ENCODE results near the gene DPP10. TPM values are rescaled to one million over a fixed set of nuclear protein-coding genes. Genes with fewer than 3 reads are reported as not detected.
"Not testable (repeated sequence)": the region's sequence is repeated elsewhere in the genome, so short reads cannot be mapped to it uniquely, and the experiment has no call there.

Gene DPP10
- total RNA-seq, 2 experiments from 2014 or later = not detected

DNA sequence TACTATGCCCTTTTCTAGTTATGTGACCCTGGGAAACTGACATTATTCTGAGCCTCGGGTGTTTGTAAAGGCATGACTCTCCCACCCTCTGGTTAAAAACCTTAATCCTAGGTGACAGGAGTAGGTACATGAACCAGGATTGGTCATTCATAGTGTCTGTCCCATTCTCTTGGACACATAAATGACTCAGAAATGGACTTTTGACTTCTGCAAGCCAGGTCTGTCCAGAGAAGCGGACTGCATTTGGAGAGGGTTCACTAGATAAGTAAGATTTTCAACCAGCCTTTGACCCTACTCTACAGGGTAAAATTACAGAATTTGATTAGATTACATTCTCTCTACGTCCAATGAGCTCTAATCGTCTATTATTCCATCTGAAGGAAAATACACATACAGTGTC lies 285.9 kb downstream of the DPP10 start:
- H3K27me3 Mint-ChIP-seq = no peaks in the 10 kb centered on the region
- H3K4me3 Mint-ChIP-seq = no peak overlapping the region
- H3K9me3 Mint-ChIP-seq (ENCODE audit: low read depth) = peaks cover 2% of the 10 kb centered on the region
- DNase-seq (no peak), ATAC-seq (no peak)
- no peaks in the 10 kb centered on the region for H3K4me1 Mint-ChIP-seq
- CTCF ChIA-PET = no interaction called here
- no peak overlapping the region for H3K27ac Mint-ChIP-seq
- no peaks in the 10 kb centered on the region for H3K36me3 Mint-ChIP-seq

DNA sequence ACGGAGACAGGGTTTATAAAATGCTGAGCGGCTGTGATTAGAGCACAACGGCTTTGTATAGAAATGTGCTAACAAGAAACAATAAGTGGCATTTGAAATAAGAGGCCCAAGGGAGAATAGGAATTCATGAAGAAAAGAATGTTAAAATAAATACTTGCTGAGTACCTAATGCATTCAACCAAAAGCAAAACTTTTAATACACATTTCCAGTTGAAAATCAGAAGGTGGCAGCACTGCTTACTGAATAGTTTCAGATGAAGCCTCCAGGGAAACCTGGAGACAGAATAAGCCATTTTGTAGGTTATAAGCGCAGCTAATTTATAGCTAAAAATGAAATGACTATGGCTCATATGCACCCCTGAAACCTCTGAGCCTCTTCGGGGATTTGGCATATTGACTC lies 286.6 kb downstream of the DPP10 start:
- DNase-seq (no peak), ATAC-seq (no peak)
- Mint-ChIP-seq H3K36me3 (no peaks in the 10 kb centered on the region), H3K27ac (no peak overlapping the region), H3K4me3 (no peak overlapping the region), H3K4me1 (no peaks in the 10 kb centered on the region), H3K9me3 (ENCODE audit: low read depth) (peaks cover 2% of the 10 kb centered on the region), H3K27me3 (no peaks in the 10 kb centered on the region)
- CTCF ChIA-PET = no interaction called here

DNA sequence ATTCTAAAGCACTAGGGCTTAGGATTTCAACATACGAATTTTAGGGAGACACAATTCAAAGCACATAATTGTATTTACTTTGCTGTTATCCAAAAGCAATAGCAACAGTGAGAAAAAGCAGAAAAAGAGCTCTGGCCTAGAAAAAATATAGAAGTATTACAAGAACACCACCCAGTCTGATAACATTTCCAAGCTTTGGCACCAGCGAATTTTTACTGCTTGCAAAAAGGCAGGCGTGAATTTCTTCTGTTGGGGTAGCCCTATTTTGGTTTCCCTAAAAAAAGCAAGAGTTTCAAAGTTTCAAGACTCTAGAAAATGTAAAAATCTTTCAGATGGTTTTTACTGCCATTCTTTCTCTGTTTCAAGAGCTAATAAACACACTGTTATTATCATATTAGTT lies 292.7 kb downstream of the DPP10 start:
- H3K9me3 Mint-ChIP-seq (ENCODE audit: low read depth) = peaks cover 2% of the 10 kb centered on the region
- DNase-seq = no peak
- CTCF ChIA-PET = no interaction called here
- no peaks in the 10 kb centered on the region for H3K36me3 Mint-ChIP-seq
- H3K27me3 Mint-ChIP-seq = no peaks in the 10 kb centered on the region
- ATAC-seq = no peak
- H3K27ac Mint-ChIP-seq = no peak overlapping the region
- no peak overlapping the region for H3K4me3 Mint-ChIP-seq
- no peaks in the 10 kb centered on the region for H3K4me1 Mint-ChIP-seq

DNA sequence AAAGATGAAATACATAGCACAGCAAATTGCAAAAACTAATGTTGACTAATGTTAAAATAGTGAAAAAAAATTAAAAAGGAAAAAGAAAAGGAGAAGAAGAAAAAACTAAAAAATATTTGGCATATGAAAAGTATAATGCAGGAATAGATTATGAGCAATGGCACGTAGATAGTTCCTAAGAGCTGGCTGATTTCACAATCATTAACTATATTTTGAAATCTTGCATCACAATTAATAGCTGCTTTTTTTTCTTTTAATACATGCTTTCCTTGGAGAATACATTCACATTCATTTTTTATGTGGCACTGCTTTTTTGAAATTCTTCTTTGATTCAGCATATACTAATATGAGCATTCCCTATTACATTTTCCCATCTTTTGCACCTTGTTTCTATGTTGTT lies 299.8 kb downstream of the DPP10 start:
- Mint-ChIP-seq H3K27me3 (no peaks in the 10 kb centered on the region), H3K4me3 (no peak overlapping the region), H3K4me1 (no peaks in the 10 kb centered on the region), H3K27ac (no peak overlapping the region), H3K9me3 (ENCODE audit: low read depth) (no peaks in the 10 kb centered on the region), H3K36me3 (no peaks in the 10 kb centered on the region)
- CTCF ChIA-PET = no interaction called here
- ATAC-seq = no peak
- DNase-seq = no peak

DNA sequence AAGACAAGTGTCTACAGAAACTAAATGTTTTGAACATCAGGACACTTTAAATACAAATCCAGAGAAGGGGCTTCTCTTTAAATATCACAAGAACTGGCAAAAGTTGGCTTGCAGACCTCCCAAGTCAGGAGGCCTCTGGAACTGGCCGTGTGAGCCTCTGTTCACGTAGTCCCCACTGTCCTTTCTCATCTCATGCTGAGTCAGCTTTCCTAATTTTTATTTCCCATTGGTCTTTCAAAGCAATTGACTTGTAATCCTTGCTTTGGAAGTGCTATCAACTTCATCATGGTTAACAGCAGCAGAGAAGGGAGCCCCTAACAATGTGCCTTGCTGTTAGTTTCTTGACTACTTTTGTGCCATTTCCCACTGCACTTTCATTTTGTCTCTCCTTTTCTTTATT lies 303.3 kb downstream of the DPP10 start:
- Mint-ChIP-seq H3K27me3 (no peaks in the 10 kb centered on the region), H3K27ac (no peak overlapping the region), H3K36me3 (no peaks in the 10 kb centered on the region), H3K4me1 (no peaks in the 10 kb centered on the region), H3K4me3 (no peak overlapping the region), H3K9me3 (ENCODE audit: low read depth) (no peaks in the 10 kb centered on the region)
- ATAC-seq (no peak), DNase-seq (no peak)
- CTCF ChIA-PET = no interaction called here

DNA sequence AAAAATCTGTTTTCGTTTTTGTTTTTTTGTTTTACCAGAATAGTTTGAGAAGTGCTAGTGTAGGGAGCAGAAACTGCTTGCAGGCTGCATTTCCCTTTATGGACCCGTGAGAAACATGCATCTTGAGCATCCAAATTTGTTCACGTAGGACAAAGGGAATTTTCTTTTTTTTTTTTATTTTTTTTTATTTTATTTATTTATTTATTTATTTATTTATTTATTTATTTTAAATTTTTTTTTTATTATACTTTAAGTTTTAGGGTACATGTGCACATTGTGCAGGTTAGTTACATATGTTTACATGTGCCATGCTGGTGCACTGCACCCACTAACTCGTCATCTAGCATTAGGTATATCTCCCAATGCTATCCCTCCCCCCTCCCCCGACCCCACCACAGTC lies 305.7 kb downstream of the DPP10 start:
- H3K9me3 Mint-ChIP-seq (ENCODE audit: low read depth); H3K36me3 Mint-ChIP-seq; DNase-seq; CTCF ChIA-PET; H3K27ac Mint-ChIP-seq; ATAC-seq; H3K4me3 Mint-ChIP-seq; H3K27me3 Mint-ChIP-seq; H3K4me1 Mint-ChIP-seq: not testable (repeated sequence)

DNA sequence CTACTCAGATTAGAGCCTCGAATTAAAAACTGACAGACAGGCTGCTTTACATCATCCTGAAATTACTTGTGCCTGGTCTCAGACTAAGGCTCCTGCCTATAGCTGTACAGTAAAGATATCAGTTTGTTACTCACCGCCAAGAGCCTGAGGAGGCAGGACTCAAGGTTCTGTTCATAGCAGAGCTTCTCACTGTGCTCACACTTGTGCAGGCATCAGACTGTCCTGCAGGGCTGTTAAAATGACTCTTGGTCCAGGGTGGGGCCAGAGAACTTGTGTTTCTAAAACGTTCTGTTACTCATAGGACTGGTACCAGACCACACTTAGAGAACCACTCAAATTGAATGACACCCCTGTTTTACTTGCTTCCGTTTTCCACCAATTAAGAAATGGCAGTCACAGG lies 310.0 kb downstream of the DPP10 start:
- no peaks in the 10 kb centered on the region for H3K27me3 Mint-ChIP-seq
- CTCF ChIA-PET = no interaction called here
- H3K9me3 Mint-ChIP-seq (ENCODE audit: low read depth) = no peaks in the 10 kb centered on the region
- H3K27ac Mint-ChIP-seq = no peak overlapping the region
- H3K36me3 Mint-ChIP-seq = no peaks in the 10 kb centered on the region
- H3K4me1 Mint-ChIP-seq = no peaks in the 10 kb centered on the region
- ATAC-seq (no peak), DNase-seq (no peak)
- H3K4me3 Mint-ChIP-seq = no peak overlapping the region

DNA sequence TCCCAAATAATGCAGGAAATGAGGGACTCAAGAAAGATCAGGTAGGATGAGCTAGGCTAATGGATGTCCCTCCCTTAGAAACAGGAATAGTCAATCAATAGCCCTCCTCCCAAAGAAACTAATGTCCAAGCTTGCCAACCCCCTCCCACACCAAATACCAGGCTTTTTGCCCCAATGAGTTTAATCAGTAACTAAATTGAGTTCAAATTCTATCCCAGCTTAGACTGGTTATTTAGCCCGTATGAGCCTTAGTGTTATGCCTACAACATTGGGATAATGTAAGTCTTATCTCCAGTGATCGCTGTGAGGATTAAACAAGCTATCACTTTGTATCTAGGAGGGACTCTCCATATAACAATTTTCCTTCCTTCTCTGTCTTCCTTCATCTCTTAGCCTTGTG lies 310.7 kb downstream of the DPP10 start:
- CTCF ChIA-PET = interaction anchor here (0.5 kb wide), 1 partner anchor 689 kb away, joined by 4 read pairs; no protein-coding TSS in a partner anchor
- ATAC-seq (no peak), DNase-seq (no peak)
- Mint-ChIP-seq H3K9me3 (ENCODE audit: low read depth) (no peaks in the 10 kb centered on the region), H3K27me3 (no peaks in the 10 kb centered on the region), H3K27ac (no peak overlapping the region), H3K36me3 (no peaks in the 10 kb centered on the region), H3K4me1 (no peaks in the 10 kb centered on the region), H3K4me3 (no peak overlapping the region)

DNA sequence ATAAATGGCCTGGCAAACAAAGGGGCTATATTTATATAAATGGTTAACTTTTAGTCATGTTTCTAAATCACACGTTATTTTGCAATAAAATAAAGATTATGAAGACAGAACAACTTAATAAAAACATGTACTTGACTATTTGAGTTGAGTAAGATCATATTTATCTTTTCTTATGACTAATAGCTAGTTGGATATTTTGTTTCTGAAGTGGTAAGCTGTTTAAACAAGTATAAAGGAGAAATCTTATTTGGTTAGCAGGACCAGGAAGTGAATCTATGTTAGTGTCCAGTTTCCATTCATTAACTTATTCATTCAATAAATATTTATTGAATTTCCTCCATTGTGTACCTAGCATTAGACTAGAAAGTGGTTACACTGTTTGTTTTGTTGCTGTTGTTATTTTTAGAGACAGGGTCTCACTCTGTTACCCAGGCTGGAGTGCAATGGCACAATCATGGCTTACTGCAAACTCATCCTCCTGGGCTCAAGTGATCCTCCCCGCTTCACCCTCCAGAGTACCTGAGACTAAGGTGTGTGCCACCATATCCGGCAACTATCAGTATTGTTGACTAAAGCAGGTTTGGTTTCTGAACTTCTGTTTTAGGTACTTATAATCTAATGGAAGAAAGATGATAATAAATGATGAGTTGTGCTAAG lies 312.6 kb downstream of the DPP10 start:
- Mint-ChIP-seq H3K4me3 (no peak overlapping the region), H3K27ac (no peak overlapping the region), H3K9me3 (ENCODE audit: low read depth) (no peaks in the 10 kb centered on the region), H3K36me3 (no peaks in the 10 kb centered on the region), H3K4me1 (no peaks in the 10 kb centered on the region), H3K27me3 (no peaks in the 10 kb centered on the region)
- CTCF ChIA-PET = no interaction called here
- no peak for DNase-seq
- ATAC-seq = no peak

DNA sequence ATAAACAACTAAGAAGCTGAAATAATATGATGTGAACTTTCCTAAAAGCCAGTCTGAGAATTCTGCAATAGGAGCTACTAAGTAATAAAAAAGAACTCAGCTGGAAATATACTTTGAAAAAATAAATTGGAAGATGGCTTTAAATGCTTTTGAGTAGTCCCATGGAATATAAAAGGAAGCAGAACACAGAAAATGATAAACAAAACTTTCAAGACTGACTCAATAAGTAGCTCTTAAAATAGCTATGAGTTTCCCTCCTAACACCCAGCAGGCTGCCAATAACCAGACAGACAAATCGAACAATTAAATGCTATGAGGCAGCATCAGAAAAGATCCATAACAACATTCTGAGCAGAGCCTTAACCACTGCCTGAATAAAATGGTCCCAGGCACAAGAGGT lies 319.9 kb downstream of the DPP10 start:
- no peak overlapping the region for H3K4me3 Mint-ChIP-seq
- H3K27ac Mint-ChIP-seq = no peak overlapping the region
- CTCF ChIA-PET = no interaction called here
- H3K36me3 Mint-ChIP-seq = no peaks in the 10 kb centered on the region
- no peaks in the 10 kb centered on the region for H3K27me3 Mint-ChIP-seq
- no peaks in the 10 kb centered on the region for H3K9me3 Mint-ChIP-seq (ENCODE audit: low read depth)
- H3K4me1 Mint-ChIP-seq = no peaks in the 10 kb centered on the region
- DNase-seq (no peak), ATAC-seq (no peak)

DNA sequence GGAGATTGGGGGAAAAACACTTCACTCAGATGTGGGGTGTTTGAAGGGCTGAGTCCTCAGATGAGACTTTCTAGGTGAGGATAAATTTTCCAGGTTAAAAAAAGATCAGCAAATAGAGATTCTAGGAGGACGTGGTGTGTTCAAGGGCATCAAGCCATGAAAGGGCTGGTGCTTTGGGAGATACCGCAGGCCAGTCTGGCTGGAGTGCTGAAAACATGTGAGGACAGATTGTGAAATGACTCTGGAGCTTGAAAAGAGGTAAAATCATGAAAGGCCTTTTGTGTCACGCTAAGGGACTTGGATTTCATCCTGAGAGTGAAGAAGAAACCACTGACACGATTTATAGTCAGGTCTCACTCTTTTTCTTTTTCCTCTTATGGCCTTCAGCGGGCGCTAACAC lies 320.5 kb downstream of the DPP10 start:
- no peak for ATAC-seq
- Mint-ChIP-seq H3K4me1 (no peaks in the 10 kb centered on the region), H3K4me3 (no peak overlapping the region), H3K27me3 (no peaks in the 10 kb centered on the region), H3K36me3 (no peaks in the 10 kb centered on the region), H3K9me3 (ENCODE audit: low read depth) (no peaks in the 10 kb centered on the region), H3K27ac (no peak overlapping the region)
- no peak for DNase-seq
- CTCF ChIA-PET = no interaction called here

DNA sequence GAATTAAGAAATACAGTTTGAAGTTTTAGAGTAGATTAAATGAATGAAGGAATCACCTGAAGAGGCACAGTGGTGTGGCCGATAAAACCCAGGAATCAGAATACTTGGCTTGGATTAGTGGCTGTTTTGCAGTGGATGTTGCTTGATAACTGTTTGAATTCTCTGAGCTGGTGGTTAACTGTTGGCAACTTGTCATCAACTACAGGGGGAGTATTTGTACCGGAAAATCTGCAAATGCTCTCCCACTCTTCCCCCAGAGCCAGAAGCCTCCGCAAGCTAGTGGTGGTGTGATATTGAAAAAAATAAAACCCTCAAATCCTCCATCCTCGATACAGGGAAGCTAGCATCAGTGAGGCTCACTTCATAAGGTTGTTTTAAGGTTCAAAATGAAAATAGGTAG lies 326.7 kb downstream of the DPP10 start:
- no peak for DNase-seq
- ATAC-seq = no peak
- Mint-ChIP-seq H3K36me3 (no peaks in the 10 kb centered on the region), H3K4me3 (no peak overlapping the region), H3K27ac (no peak overlapping the region), H3K9me3 (ENCODE audit: low read depth) (peaks cover 3% of the 10 kb centered on the region), H3K27me3 (no peaks in the 10 kb centered on the region), H3K4me1 (no peaks in the 10 kb centered on the region)
- CTCF ChIA-PET = no interaction called here

DNA sequence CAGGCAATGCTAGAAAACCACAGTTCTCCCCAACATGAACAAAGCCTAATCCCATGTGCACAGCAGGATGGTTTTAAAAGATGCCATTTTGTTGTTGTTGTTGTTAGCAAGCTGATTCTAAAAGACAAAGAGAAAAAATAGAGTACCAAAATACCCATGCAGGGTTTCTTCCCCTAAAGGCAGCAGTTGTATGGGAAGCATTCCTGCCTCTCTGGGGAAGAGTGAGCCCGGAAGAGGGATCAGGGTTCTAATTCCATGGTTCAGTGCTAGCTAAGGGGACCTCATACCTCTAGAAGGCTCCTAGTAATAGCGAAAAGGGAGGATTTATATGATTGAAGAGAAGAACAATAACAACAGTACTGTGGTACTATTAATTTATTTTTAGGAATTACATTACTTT lies 327.6 kb downstream of the DPP10 start:
- H3K36me3 Mint-ChIP-seq = no peaks in the 10 kb centered on the region
- CTCF ChIA-PET = no interaction called here
- H3K27me3 Mint-ChIP-seq = no peaks in the 10 kb centered on the region
- no peak overlapping the region for H3K4me3 Mint-ChIP-seq
- DNase-seq = no peak
- no peaks in the 10 kb centered on the region for H3K4me1 Mint-ChIP-seq
- H3K9me3 Mint-ChIP-seq (ENCODE audit: low read depth) = peaks cover 3% of the 10 kb centered on the region
- no peak overlapping the region for H3K27ac Mint-ChIP-seq
- no peak for ATAC-seq

DNA sequence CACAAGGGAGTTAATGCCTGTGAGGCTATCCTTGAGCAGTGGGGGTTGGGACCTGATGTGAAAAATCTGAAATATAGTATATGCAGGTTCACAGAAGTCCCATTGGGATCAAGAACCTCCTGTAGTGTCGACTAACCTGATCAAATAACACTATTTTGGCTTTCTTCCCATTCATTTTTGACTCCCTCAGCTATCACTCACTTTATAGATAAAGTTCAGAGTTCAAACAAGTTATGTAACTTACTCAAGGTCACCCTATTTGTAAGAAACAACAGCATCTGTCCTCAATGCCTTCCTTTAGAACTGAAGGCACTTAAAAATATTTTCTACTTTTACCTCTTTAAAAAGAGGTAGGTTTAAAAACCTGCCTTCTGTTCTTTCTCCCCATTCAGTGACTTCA lies 341.6 kb downstream of the DPP10 start:
- no peak for ATAC-seq
- Mint-ChIP-seq H3K27me3 (no peaks in the 10 kb centered on the region), H3K27ac (no peak overlapping the region), H3K4me3 (no peak overlapping the region), H3K9me3 (ENCODE audit: low read depth) (no peaks in the 10 kb centered on the region), H3K36me3 (no peaks in the 10 kb centered on the region), H3K4me1 (no peaks in the 10 kb centered on the region)
- CTCF ChIA-PET = no interaction called here
- DNase-seq = no peak
